ENCODE measurements around the gene NSG2. TPM values are rescaled to one million over a fixed set of nuclear protein-coding genes. Genes with fewer than 3 reads are reported as not detected.

The NSG2 gene
- total RNA-seq, 1 donor from 2014 or later = 233 TPM

- TF ChIP-seq CTCF (IDR thresholded peaks at IDR 0.05; ENCODE audit: partially characterized antibody, unreplicated experiment) = no peak
- H3K4me3 Mint-ChIP-seq (ENCODE audit: unreplicated experiment) = no peak overlapping the region
- H3K9me3 Mint-ChIP-seq (ENCODE audit: unreplicated experiment) = no peaks in the 10 kb centered on the region
- DNase-seq = no peak
- H3K4me1 Mint-ChIP-seq (ENCODE audit: low read depth, unreplicated experiment) = peaks cover 7% of the 10 kb centered on the region
- H3K27ac Mint-ChIP-seq (ENCODE audit: unreplicated experiment) = no peak overlapping the region
- H3K36me3 Mint-ChIP-seq (ENCODE audit: unreplicated experiment) = no peaks in the 10 kb centered on the region
- peaks cover 1% of the 10 kb centered on the region for H3K27me3 Mint-ChIP-seq (ENCODE audit: unreplicated experiment)
Measured at GRCh38 chr5:174058433-174059122, 13.1 kb downstream of the NSG2 start.

GRCh38 chr5:174059247-174059646 lies 13.7 kb downstream of the NSG2 start:
- no peak overlapping the region for H3K4me3 Mint-ChIP-seq (ENCODE audit: unreplicated experiment)
- no peaks in the 10 kb centered on the region for H3K36me3 Mint-ChIP-seq (ENCODE audit: unreplicated experiment)

GRCh38 chr5:174063082-174063756 lies 17.7 kb downstream of the NSG2 start:
- no peak overlapping the region for H3K27ac Mint-ChIP-seq (ENCODE audit: unreplicated experiment)
- no peaks in the 10 kb centered on the region for H3K36me3 Mint-ChIP-seq (ENCODE audit: unreplicated experiment)
- no peaks in the 10 kb centered on the region for H3K9me3 Mint-ChIP-seq (ENCODE audit: unreplicated experiment)
- no peak overlapping the region for H3K4me3 Mint-ChIP-seq (ENCODE audit: unreplicated experiment)
- no peaks in the 10 kb centered on the region for H3K27me3 Mint-ChIP-seq (ENCODE audit: unreplicated experiment)
- no peak for TF ChIP-seq CTCF (IDR thresholded peaks at IDR 0.05; ENCODE audit: partially characterized antibody, unreplicated experiment)
- no peak for DNase-seq
- H3K4me1 Mint-ChIP-seq (ENCODE audit: low read depth, unreplicated experiment) = peaks cover 15% of the 10 kb centered on the region

More at GRCh38 chr5:174059247-174059646, 13.7 kb downstream of the NSG2 start:
- Mint-ChIP-seq H3K9me3 (ENCODE audit: unreplicated experiment) (no peaks in the 10 kb centered on the region), H3K27ac (ENCODE audit: unreplicated experiment) (no peak overlapping the region), H3K4me1 (ENCODE audit: low read depth, unreplicated experiment) (peaks cover 7% of the 10 kb centered on the region), H3K27me3 (ENCODE audit: unreplicated experiment) (peaks cover 1% of the 10 kb centered on the region)
- TF ChIP-seq CTCF (IDR thresholded peaks at IDR 0.05; ENCODE audit: partially characterized antibody, unreplicated experiment) = no peak
- DNase-seq = no peak

GRCh38 chr5:174064171-174064570 lies 18.7 kb downstream of the NSG2 start:
- DNase-seq = no peak
- H3K27ac Mint-ChIP-seq (ENCODE audit: unreplicated experiment) = no peak overlapping the region
- H3K9me3 Mint-ChIP-seq (ENCODE audit: unreplicated experiment) = no peaks in the 10 kb centered on the region
- peaks cover 15% of the 10 kb centered on the region for H3K4me1 Mint-ChIP-seq (ENCODE audit: low read depth, unreplicated experiment)
- H3K4me3 Mint-ChIP-seq (ENCODE audit: unreplicated experiment) = no peak overlapping the region
- H3K36me3 Mint-ChIP-seq (ENCODE audit: unreplicated experiment) = no peaks in the 10 kb centered on the region
- no peaks in the 10 kb centered on the region for H3K27me3 Mint-ChIP-seq (ENCODE audit: unreplicated experiment)
- TF ChIP-seq CTCF (IDR thresholded peaks at IDR 0.05; ENCODE audit: partially characterized antibody, unreplicated experiment) = no peak
